COLO829 (cell line): Measurements from ENCODE around the gene NKAIN4.
A peak's percentile ranks its signal among the peaks of the same experiment; 100 is the strongest.

Experiments used
- DNase-seq: peaks from one replicate; pipeline ENCODE4 v3.0.0; 2012; ENCODE audit warnings: low spot score

NKAIN4 gene

GRCh38 chr20:63218701-63219446, 35.4 kb downstream of the NKAIN4 start:
- DNase-seq, result no peak

GRCh38 chr20:63217706-63218105, 36.6 kb downstream of the NKAIN4 start:
- DNase-seq, result no peak

DNA sequence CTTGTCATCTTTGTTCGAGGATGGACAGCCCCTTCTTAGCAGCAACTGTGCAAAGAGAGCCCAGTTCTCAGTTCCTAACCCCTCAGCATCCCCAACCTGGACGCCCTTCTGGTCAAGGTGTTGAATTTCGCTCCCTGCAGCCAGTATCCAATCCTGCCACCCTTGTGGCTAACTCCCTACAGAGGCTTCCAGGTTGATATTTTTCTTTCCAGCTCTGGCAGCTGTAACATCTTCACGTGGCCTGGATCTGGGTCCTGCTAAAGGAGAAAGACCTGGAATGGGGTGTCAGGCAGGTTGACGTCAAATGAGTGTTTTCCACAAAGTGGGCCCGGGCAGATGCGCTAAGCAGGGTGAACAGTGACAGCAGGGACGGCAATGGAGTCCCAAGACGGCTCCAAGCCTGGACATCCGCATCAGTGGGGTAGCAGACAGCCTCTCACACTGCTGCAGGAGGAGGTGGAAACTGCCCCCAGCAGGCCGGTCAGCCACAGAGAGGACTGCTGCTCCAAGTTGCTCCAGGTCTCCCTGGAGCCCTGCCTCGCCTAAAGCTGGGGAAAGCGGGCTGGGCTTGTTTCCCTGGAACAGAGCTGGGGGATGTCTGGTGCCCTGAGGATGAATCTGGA, 37.3 kb downstream of the NKAIN4 start:
- DNase-seq, result no peak

GRCh38 chr20:63216041-63216848, 38.0 kb downstream of the NKAIN4 start, which contains the start of gene YTHDF1:
TSS of gene YTHDF1 (minus strand) at chr20:63216131. CDS start at chr20:63215892, 239 bp downstream.
- DNase-seq, result peak; percentile 99

DNA sequence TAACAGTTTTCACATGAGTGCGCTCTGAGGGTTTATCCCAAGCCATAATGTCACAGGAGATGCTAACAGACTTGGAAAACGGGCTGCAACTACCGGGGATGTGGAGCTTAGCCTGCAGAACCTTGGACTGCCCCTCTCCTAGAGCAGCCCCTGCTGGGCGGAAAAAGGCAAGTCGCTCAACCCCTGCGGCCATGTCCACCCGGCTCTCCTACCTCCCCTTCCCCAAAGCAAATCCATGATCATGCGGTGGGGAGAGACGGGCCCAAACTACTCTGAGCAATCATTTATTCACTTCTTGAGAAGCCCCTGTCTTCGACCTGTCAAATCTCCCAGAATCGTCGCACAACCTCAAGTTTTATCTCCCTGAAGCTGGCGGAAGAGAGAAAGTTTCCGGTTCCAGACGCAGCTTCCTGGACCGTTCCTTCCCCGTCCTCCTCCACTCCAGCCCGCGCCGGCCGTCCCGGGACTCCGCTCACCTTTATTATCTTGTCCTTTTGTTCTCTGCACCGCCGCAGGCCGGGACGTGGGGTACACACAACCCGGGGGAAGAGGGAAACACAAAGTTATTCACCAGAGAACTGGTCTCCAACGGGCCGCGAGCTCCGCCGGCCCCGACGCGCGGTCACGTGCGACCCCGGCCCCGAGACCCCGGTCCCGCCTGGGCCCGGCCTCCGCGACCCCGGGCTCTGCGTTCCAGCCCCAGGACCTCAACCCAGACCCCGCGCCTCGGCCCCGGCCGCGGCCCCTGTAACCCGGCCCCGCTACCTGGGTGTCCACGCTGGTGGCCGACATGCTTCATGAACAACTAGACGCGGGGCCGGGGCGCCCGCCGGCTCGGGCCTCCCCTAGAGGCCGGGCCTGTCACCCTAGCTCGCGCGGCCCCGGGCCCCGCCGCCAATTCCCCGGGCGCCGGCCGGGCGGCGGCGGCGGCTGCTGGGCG, 38.9 kb downstream of the NKAIN4 start:
- DNase-seq, result peak; percentile 75

DNA sequence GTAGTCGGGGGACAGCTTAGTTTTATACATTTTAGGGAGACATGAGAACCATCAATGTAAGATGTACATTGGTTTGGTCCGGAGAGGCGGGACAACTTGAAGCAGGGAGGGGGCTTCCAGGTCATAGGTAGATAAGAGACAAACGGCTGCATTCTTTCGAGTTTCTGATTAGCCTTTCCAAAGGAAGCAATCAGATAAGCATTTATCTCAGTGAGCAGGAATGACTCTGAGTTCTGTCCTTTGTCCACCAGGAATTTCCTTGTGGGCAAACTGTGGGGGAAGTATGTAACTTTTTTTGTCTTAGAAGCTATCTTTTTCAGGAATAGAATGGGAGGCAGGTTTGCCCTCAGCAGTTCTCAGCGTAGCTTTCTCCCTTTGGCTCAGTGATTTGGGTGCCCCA, 39.7 kb downstream of the NKAIN4 start:
- DNase-seq, result no peak

- no peak for DNase-seq
Measured at GRCh38 chr20:63212792-63213191, 41.5 kb downstream of the NKAIN4 start.

GRCh38 chr20:63212393-63212730, 41.9 kb downstream of the NKAIN4 start:
- DNase-seq, result no peak

- DNase-seq, result no peak
Measured at GRCh38 chr20:63210011-63210605, 44.2 kb downstream of the NKAIN4 start.

DNA sequence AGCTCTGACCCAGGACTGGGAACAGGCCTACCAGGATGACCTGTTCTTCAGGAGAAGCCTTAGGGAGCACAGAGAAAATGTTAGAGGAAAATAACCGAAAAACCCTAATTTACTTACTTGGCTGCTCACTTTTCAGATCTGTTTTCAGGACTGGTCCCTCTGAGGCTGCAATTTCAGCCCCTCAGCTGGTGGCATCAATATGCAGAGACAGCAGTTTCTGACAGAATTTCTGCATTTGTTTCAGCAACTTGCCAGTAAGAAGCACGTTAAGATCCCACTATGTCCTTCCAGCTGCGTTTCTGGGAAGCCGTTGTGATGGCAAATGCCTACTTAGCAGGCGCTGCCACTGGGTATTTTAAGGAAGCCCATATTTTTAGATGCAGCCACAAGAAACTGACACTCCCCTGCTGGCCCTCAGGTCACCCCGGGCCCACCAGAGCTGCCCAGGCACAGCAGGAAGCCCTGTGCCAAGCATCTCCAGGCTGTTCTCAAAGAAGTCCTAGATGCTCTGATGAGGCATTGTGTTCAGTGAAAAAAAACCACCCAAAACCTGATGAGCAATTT, 45.8 kb downstream of the NKAIN4 start:
- DNase-seq, result no peak

DNA sequence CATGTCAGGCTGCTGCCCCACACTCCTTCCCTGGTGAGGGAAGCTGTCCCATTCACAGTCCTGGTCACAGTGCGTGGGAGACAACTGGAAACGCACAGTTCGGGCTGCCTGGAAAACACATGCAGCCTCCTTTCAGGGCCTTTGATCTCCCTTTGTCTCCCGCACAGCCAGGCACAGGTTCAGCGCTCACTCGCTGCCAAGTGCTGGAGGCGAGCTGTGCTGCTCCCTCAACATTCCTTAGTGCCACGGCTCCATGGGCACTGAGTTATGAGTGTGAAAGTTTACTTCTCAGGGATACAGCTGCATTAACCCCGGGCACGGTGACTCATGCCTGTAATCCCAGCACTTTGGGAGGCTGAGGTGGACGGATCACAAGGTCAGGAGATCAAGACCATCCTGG, 47.4 kb downstream of the NKAIN4 start:
- DNase-seq, result no peak

DNA sequence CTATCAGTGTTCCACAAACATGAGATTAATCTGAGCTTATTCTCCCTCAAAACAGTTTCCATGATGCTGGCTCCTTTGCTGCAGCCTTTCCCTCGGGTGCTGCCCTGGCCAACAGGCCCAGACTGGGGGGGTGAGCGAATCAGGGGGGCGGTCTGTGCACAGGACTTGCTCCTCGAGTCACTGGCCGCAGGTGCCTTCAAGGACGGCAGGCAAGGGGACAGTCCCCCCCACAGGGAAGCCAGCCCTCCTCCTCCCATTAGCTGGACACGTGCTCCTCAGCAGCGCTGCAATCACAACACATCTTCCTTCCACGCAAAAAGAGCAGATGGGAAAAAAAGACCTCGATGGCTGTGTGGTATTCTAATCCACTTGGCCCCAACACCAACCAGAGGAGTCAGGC, 48.4 kb downstream of the NKAIN4 start:
- DNase-seq, result no peak

DNA sequence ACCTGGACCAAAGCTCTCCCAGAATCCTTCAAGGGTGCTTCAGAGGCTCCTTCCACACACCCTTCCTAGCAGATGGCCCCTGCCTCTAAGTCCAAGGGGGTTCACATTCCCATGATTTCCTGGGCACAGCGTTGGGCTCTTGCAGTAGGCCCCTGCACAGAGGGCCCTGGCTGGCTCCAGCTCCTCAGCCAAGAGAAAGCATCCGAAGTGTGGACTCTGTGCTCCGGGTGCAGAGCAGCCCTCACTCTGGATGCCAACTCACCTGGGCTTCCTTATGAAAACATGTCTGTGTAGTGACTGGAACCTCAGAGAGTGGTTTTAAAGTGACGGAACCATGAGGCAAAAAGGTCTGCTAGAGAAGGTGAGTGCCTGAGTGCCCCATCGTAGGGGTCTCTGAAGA, 49.9 kb downstream of the NKAIN4 start:
- DNase-seq, result no peak

DNA sequence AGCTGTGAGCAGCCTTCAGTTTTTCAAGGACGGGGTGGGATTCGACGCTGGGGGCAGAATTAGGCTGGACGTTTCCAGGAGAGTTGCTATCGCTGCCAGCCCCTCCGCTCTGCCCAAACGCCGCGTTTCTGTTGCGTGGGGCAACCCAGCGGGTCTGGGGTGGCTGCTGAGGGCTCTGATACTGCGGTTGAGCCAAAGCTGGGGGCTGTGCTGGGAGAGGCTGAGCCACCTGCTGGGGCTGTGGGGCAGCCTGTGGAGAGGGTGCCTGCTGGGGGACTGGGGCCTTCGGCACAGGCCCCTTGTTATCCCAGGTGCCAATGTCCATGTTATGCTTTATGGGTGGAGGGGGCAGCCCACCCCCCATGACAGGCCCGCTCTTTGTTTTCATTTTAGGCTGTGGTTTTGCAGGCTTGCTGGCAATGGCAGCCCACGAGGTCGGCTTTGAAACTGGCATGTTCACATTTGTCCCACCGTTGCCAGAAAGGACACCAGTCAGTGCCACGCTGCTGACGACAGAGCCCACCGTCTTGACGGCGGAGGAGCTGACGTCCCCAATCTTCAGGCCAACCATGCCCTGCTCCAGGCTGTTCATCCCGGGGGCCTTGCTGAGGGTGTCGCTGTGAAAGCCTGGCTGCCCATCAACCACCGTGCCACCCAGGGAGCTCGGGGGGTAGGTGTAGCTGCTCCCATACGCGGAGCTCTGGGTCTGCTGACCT, 51.3 kb downstream of the NKAIN4 start:
- no peak for DNase-seq

GRCh38 chr20:63202021-63202420, 52.2 kb downstream of the NKAIN4 start:
- no peak for DNase-seq

GRCh38 chr20:63198606-63199005, 55.7 kb downstream of the NKAIN4 start:
- DNase-seq, result no peak

DNA sequence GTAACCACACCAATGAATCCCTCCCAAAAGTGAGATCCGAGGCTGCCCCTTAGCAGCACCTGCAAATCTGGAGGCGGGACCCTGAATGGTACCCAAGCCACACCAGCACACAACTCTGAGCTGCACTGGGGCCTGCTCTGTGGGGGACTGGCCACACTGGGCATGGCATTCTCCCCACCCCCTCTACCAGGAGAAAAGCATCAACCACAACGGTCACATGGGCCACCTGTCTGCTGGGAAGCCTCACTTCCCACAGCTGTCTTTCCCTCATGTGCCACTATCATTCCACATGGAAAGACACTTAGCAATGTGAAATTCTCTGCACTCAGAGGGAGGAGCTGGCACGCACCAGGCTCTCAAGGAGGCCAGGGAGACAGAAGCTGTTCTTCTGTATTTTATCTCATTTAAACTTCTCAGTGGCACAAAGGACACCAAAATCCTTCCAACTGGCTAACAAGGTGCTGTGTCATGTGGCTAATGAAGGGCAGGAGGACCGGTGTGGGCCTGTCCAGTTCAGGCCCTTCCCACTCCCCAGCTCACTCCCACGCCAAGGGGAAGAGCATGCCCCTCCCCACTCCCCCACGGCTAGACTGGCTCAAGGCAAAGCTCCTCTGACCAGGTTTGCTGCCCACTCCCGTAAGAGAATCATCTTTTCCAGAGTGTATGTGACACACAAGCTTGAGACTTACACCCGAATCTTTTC, 57.3 kb downstream of the NKAIN4 start:
- DNase-seq, result no peak

DNA sequence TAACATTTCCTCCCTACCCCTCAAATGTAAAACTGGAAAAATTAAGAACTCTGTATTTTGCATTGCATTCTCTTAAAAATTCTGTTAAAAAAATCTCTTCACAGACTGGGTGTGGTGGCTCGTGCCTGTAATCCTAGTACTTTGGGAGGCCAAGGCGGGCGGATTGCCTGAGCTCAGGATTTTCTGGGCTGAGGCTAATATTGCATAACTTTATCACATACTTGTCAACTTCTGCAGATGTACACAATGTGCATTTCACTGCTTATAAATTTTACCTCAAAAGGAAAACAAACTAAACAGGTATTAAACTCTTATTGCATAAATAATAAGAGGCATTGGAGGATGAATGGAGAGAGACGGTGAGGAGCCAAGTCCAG, 59.5 kb downstream of the NKAIN4 start:
- no peak for DNase-seq

DNA sequence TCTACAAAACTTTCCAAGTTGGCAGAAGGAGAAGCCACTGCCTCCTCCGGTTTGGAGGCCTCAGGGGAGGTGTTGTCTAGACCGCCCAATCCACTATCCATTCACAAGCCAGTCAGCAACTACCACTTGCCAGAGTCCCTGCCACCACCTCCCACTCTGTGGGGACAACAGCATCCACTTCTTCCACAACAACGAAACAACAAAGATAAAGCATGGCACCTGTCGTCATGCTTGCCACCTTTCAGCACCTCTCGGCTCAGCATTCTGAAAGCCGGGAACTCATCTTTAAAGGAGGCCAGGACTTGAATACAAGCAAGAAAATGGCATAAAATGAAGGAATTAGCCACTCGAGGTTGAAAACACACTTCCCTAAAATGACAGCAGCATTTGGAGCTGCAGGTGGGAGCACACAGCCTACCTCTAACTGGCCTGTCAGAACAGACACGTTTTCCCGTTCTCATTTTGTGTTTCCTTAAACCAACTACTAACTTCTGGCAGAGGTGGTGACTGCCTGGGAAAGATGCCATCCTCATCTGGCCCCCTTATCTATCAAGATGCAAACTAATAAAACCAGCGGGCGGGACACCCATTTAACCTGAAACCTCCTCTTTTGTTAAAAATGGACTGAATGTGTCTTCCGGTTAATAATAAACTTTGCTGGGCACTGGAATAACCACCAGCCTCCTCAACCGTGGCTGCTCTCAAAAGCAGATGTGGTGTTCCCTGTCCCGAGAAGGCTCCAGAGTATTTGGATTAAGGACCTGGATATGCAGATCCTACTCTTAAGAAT, 60.1 kb downstream of the NKAIN4 start:
- DNase-seq, result no peak
